Neuronal stem cell (in vitro differentiated cells): ENCODE measurements around the gene GPANK1.
A peak's percentile ranks its signal among the peaks of the same experiment; 100 is the strongest.

Experiments
- DNase-seq: peaks from one replicate; pipeline ENCODE4 v3.0.0-alpha.2; 2013; ENCODE audit warnings: low spot score
- H2AFZ ChIP-seq: one replicate; pipeline ENCODE4 v1.6.1; 2013; ENCODE audit warnings: mild to moderate bottlenecking, low read length, inconsistent platforms
- H2AK5ac ChIP-seq: 2 replicates; pipeline ENCODE4 v1.6.1; 2013; ENCODE audit warnings: low read depth, mild to moderate bottlenecking, inconsistent platforms, low read length, moderate library complexity, mixed read lengths
- H2BK120ac ChIP-seq: 2 replicates; pipeline ENCODE4 v1.6.1; 2013; ENCODE audit warnings: low read depth, mild to moderate bottlenecking, inconsistent platforms, low read length, moderate library complexity, mixed read lengths
- H2BK12ac ChIP-seq: one replicate; pipeline ENCODE4 v1.6.1; 2013; ENCODE audit warnings: low read length, inconsistent platforms
- H2BK15ac ChIP-seq: 2 replicates; pipeline ENCODE4 v1.6.1; 2013; ENCODE audit warnings: mild to moderate bottlenecking, low read length, inconsistent platforms, mixed read lengths
- H2BK5ac ChIP-seq: one replicate; pipeline ENCODE4 v1.6.1; 2013; ENCODE audit warnings: inconsistent platforms, mild to moderate bottlenecking, low read length, moderate library complexity
- H3K14ac ChIP-seq: one replicate; pipeline ENCODE4 v1.6.1; 2013; ENCODE audit warnings: low read length, inconsistent platforms
- H3K18ac ChIP-seq: 2 replicates; pipeline ENCODE4 v1.6.1; 2013; ENCODE audit warnings: low read length, inconsistent platforms
- H3K23ac ChIP-seq: 2 replicates; pipeline ENCODE4 v1.6.1; 2013; ENCODE audit warnings: low read depth, mild to moderate bottlenecking, mixed read lengths, low read length, inconsistent platforms; ENCODE audit not compliant: poor library complexity
- H3K27ac ChIP-seq: replicated peaks from 3 replicates; pipeline ENCODE4 v1.5.1; 2013; ENCODE audit warnings: low read length, inconsistent platforms
- H3K27me3 ChIP-seq, 3 experiments: 2 replicates each; pipeline ENCODE4 v1.6.1; 2013; ENCODE audit warnings: low read length in 3 of 3, mild to moderate bottlenecking in 2 of 3, inconsistent platforms in 1 of 3, low read depth in 1 of 3, mixed read lengths in 1 of 3, moderate library complexity in 1 of 3; ENCODE audit not compliant: control insufficient read depth in 3 of 3, insufficient read depth in 3 of 3
- H3K36me3 ChIP-seq, 2 donors: replicated peaks in 1 of 2; 2 replicates each; pipeline ENCODE4 v1.6.1; 2013; ENCODE audit warnings: low read length in 2 of 2; ENCODE audit not compliant: control insufficient read depth in 2 of 2, insufficient read depth in 2 of 2
- H3K4ac ChIP-seq: 2 replicates; pipeline ENCODE4 v1.6.1; 2013; ENCODE audit warnings: inconsistent platforms, mild to moderate bottlenecking, low read length, moderate library complexity
- H3K4me1 ChIP-seq, 2 donors: 1 replicate in 1 of 2; 2 replicates in 1 of 2; pipeline ENCODE4 v1.6.1; 2013; ENCODE audit warnings: low read length in 2 of 2, low read depth in 1 of 2; ENCODE audit not compliant: control insufficient read depth in 2 of 2, insufficient read depth in 1 of 2
- H3K4me2 ChIP-seq: one replicate; pipeline ENCODE4 v1.6.1; 2013; ENCODE audit warnings: mild to moderate bottlenecking, low read length, inconsistent platforms; ENCODE audit not compliant: insufficient read depth, poor library complexity, severe bottlenecking
- H3K4me3 ChIP-seq, 2 donors: 2 replicates each; pipeline ENCODE4 v1.5.1; 2013; ENCODE audit warnings: low read length in 2 of 2, mild to moderate bottlenecking in 2 of 2, inconsistent platforms in 1 of 2, moderate library complexity in 1 of 2
- H3K79me1 ChIP-seq: one replicate; pipeline ENCODE4 v1.6.1; 2013; ENCODE audit warnings: low read depth, mild to moderate bottlenecking, inconsistent platforms, low read length, moderate library complexity
- H3K9ac ChIP-seq: one replicate; pipeline ENCODE4 v1.6.1; 2013; ENCODE audit warnings: mild to moderate bottlenecking, low read depth, low read length, inconsistent platforms; ENCODE audit not compliant: poor library complexity
- H3K9me3 ChIP-seq, 2 donors: replicated peaks in 1 of 2; 2 replicates each; pipeline versions ENCODE3 to v1.6.1; 2013; ENCODE audit warnings: low read length in 2 of 2, mild to moderate bottlenecking in 2 of 2, inconsistent platforms in 1 of 2, low read depth in 1 of 2, mixed read lengths in 1 of 2, moderate library complexity in 1 of 2; ENCODE audit not compliant: control insufficient read depth in 2 of 2, insufficient read depth in 1 of 2
- H4K8ac ChIP-seq: one replicate; pipeline ENCODE4 v1.6.1; 2013; ENCODE audit warnings: low read depth, mild to moderate bottlenecking, inconsistent platforms, low read length, moderate library complexity
- H4K91ac ChIP-seq: one replicate; pipeline ENCODE4 v1.6.1; 2013; ENCODE audit warnings: low read length, low read depth, mild to moderate bottlenecking, inconsistent platforms; ENCODE audit not compliant: poor library complexity
- WGBS, 2 donors: extraction: QIAGEN DNeasy Blood & Tissue Kit; methylation state at CpG; one replicate each; pipeline ENCODE4 v1.1.7; 2013; ENCODE audit warnings: missing lambda C conversion rate in 2 of 2, mixed read lengths in 1 of 2; ENCODE audit not compliant: insufficient read length in 2 of 2, insufficient replicate concordance in 1 of 2; ENCODE audit errors: extremely low coverage in 2 of 2; 5-methylcytosine and 5-hydroxymethylcytosine counted together

Gene GPANK1

DNA sequence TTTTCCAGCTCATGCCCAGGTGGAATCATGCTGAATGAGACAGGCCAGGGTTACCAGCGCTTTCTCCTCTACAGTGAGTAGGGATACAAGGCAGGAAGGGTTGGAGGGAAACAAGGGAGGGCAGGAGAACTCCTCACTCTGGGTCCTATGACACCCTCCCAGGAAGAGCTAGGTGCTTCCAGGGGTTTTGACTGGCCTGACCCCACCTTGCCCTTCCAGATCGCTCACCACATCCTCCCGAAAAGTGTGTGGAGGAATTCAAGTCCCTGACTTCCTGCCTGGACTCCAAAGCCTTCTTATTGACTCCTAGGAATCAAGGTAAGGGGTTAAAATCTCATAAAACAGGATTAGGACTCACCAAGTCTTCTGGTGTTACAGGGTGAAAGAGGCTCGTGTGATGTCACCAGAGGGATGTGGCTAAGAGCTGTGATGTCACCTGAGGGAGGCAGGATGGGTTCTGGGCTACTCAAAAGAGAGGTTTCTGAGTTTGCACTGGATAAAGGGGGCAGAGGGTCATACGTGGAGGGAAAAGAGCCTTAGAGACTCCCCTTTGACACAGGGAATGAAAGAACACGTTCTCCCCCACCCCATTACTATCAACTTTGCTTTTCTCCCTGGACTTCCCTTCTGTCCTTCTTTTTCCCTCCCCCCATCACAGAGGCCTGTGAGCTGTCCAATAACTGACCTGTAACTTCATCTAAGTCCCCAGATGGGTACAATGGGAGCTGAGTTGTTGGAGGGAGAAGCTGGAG lies 7.2 kb downstream of the GPANK1 start:
- H3K4me3 ChIP-seq = no peak overlapping the region
- H2AFZ ChIP-seq = no peak overlapping the region
- H2BK120ac ChIP-seq = no peak overlapping the region
- no peak overlapping the region for H4K91ac ChIP-seq
- no peak overlapping the region for H2AK5ac ChIP-seq
- peaks cover 11 to 49% of the 10 kb centered on the region in 2 donors for H3K36me3 ChIP-seq
- no peak overlapping the region for H2BK5ac ChIP-seq
- H3K79me1 ChIP-seq = peaks cover 8% of the 10 kb centered on the region
- H3K9me3 ChIP-seq = no peaks in the 10 kb centered on the region
- no peak overlapping the region for H3K4me2 ChIP-seq
- peak overlapping the region; percentile 61 for H3K23ac ChIP-seq
- no CpG with 5 or more reads among the region's 6 CpGs for WGBS, 2 donors
- no peak overlapping the region for H4K8ac ChIP-seq
- DNase-seq = no peak
- H3K27me3 ChIP-seq = no peaks in the 10 kb centered on the region
- no peak overlapping the region for H3K27ac ChIP-seq
- no peak overlapping the region for H2BK12ac ChIP-seq
- H2BK15ac ChIP-seq = no peak overlapping the region
- no peak overlapping the region for H3K18ac ChIP-seq
- H3K4me1 ChIP-seq = peaks cover 14 to 15% of the 10 kb centered on the region in 2 donors
- no peak overlapping the region for H3K14ac ChIP-seq
- no peak overlapping the region for H3K4ac ChIP-seq
- H3K9ac ChIP-seq = no peak overlapping the region

DNA sequence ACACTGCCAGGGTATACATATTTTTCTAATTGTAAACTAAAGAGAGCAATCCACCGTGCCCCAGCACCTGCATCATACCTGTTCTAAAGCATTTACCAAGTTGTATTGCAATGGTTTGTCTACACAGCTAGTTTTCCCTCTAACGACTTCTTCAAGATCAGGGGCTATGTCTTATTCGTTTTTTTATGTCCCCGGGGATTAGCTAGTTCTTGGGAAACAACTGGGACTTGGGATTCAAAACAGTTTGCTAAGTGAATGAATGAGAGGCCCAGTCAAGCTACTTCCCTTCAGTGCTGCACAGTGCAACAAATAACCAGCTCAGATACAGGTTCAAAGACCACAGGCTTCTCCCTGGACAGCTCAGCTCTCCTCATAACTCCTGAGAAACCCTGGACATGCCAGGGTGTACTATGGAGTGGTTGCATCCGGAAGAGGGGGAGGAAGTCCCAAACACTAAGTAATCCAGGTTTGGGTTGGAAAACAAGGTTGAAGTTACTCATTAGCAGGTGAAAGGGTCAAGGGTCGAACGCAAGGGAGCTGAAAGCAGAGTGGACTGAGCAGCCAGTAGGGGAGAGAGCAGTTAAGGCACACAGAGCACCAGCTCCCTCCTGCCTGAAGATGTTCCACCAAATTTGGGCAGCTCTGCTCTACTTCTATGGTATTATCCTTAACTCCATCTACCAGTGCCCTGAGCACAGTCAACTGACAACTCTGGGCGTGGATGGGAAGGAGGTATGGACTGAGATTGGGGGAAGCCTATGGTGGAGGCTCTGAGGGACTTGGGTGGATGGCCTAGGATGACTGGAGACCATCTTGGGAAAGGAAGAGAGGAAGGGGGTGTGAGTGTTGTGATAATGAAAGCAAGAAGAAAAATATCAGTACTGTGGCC lies 9.2 kb downstream of the GPANK1 start, which contains the start of gene APOM:
TSS of gene APOM (plus strand) at position 546 of the 889 bp plus-strand sequence. CDS start at position 619, 73 bp downstream.
- Histone ChIP-seq H2AK5ac (no peak within 1 kb of the TSS), H2BK15ac (no peak within 1 kb of the TSS), H3K9me3 (no peaks in the 10 kb centered on the region), H3K18ac (no peak within 1 kb of the TSS), H3K9ac (no peak within 1 kb of the TSS), H4K91ac (no peak within 1 kb of the TSS), H3K23ac (no peak within 1 kb of the TSS), H3K14ac (no peak within 1 kb of the TSS), H3K4me1 (peaks cover 12 to 26% of the 10 kb centered on the region in 2 donors), H2BK5ac (no peak within 1 kb of the TSS), H3K27ac (no peak within 1 kb of the TSS), H3K27me3 (no peaks in the 10 kb centered on the region), H2BK12ac (no peak within 1 kb of the TSS), H2BK120ac (no peak within 1 kb of the TSS), H3K4ac (no peak within 1 kb of the TSS), H3K36me3 (peaks cover 10 to 40% of the 10 kb centered on the region in 2 donors), H3K4me3 (no peak within 1 kb of the TSS), H2AFZ (no peak within 1 kb of the TSS), H4K8ac (no peak within 1 kb of the TSS), H3K4me2 (no peak within 1 kb of the TSS), H3K79me1 (peaks cover 10% of the 10 kb centered on the region)
- DNase-seq = no peak
- WGBS, 2 donors = no CpG with 5 or more reads among the region's 8 CpGs

GRCh38 chr6:31654574-31655348 lies 10.0 kb downstream of the GPANK1 start:
- Histone ChIP-seq H3K36me3 (peaks cover 10 to 49% of the 10 kb centered on the region in 2 donors), H2BK120ac (no peak overlapping the region), H3K4me2 (no peak overlapping the region), H2AK5ac (no peak overlapping the region), H2BK12ac (no peak overlapping the region), H3K79me1 (peaks cover 10% of the 10 kb centered on the region), H3K4me1 (peaks cover 10 to 24% of the 10 kb centered on the region in 2 donors), H3K14ac (no peak overlapping the region), H3K4me3 (no peak overlapping the region), H2AFZ (no peak overlapping the region), H3K27me3 (no peaks in the 10 kb centered on the region), H3K23ac (no peak overlapping the region), H2BK5ac (no peak overlapping the region), H3K4ac (no peak overlapping the region), H3K18ac (no peak overlapping the region), H4K8ac (no peak overlapping the region), H3K9ac (no peak overlapping the region), H2BK15ac (no peak overlapping the region), H3K9me3 (no peaks in the 10 kb centered on the region), H4K91ac (no peak overlapping the region), H3K27ac (no peak overlapping the region)
- no CpG with 5 or more reads among the region's 8 CpGs for WGBS, 2 donors
- no peak for DNase-seq
